Adrenal gland (tissue), 5 donors: ENCODE results near the gene DTX2.
"Not testable (repeated sequence)": the region's sequence is repeated elsewhere in the genome, so short reads cannot be mapped to it uniquely, and the experiment has no call there.

Source experiments
- CTCF ChIP-seq, 6 experiments: fragments of 450-650 bp in 4 of 6; fragments of 200-600 bp in 2 of 6; sonication (generic) in 1 of 6; IDR thresholded peaks; 1 replicate in 5 of 6; 2 replicates in 1 of 6; pipeline versions ENCODE4 v1.5.1 to v1.8.0; 2016 to 2021; ENCODE audit warnings: antibody characterized with exemption in 6 of 6, mild to moderate bottlenecking in 2 of 6, moderate library complexity in 1 of 6
- POLR2A ChIP-seq, 2 donors: fragments of 450-650 bp; IDR thresholded peaks; one replicate each; pipeline ENCODE4 v1.6.1; 2017; ENCODE audit warnings: antibody characterized with exemption in 2 of 2, mild to moderate bottlenecking in 2 of 2, moderate library complexity in 1 of 2
- donor health status: DM: no; HTN: no; CAD: no.

DNA sequence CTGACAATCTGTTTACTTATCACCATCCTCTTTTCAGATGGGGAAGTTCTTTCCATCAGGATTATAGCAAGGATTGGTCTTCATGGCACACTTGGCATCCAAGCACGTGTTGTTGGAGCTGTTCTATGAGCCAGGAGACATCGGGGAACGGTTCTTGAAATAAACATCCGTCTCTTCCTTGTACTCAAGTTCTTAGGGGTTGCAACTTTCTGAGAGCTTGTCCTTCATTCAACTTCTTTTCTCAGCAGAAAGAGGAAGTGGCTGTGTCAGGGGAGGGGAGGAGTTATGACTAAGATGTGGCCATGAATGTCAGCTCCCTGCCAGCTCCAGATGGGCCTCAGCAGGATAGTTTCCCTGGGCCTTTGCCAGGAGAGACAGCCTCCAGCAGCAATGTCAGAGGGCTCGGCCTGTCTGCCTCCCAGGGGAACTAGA, 15.9 kb upstream of the DTX2 start:
- TF ChIP-seq CTCF, POLR2A (IDR thresholded peaks at IDR 0.05): not testable (repeated sequence)
